Measurements from ENCODE around the gene ZNF618.

The ZNF618 gene

DNA sequence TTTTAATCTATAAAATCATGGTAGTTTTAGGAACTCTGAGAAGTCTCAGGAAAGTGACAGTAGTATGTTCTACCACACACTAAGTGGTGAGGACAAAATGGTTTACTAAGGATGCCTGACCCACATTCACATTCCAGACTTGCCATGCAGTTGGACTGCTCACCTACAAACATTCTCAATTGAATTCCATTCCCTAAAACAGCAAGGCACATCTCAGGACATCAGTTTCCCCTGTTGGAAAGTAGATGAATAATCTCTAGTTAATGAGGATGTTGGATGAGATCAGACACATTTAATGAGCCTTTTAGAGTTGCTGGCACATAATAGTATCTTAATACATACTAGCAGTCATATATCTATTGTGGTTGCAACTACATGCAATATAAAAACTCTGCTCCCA is 76.6 kb downstream of the ZNF618 start:
- DNase-seq (ENCODE audit: low spot score) (no peak), ATAC-seq (ENCODE audit: low read depth) (no peak)
- peaks cover 19% of the 10 kb centered on the region for H3K4me1 ChIP-seq (ENCODE audit: insufficient read depth, poor library complexity, severe bottlenecking)
- H3K9me3 ChIP-seq (ENCODE audit: severe bottlenecking) = no peaks in the 10 kb centered on the region
- no peaks in the 10 kb centered on the region for H3K36me3 ChIP-seq (ENCODE audit: low read depth)
- no peak overlapping the region for H3K4me3 ChIP-seq (ENCODE audit: severe bottlenecking)
- H3K27me3 ChIP-seq (ENCODE audit: insufficient read depth, poor library complexity, severe bottlenecking) = no peaks in the 10 kb centered on the region
- TF ChIP-seq, protein P1, sequence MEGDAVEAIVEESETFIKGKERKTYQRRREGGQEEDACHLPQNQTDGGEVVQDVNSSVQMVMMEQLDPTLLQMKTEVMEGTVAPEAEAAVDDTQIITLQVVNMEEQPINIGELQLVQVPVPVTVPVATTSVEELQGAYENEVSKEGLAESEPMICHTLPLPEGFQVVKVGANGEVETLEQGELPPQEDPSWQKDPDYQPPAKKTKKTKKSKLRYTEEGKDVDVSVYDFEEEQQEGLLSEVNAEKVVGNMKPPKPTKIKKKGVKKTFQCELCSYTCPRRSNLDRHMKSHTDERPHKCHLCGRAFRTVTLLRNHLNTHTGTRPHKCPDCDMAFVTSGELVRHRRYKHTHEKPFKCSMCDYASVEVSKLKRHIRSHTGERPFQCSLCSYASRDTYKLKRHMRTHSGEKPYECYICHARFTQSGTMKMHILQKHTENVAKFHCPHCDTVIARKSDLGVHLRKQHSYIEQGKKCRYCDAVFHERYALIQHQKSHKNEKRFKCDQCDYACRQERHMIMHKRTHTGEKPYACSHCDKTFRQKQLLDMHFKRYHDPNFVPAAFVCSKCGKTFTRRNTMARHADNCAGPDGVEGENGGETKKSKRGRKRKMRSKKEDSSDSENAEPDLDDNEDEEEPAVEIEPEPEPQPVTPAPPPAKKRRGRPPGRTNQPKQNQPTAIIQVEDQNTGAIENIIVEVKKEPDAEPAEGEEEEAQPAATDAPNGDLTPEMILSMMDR (IDR thresholded peaks at IDR 0.05; ENCODE audit: poor library complexity, severe bottlenecking) = no peak
- peak overlapping the region; percentile 95 for H3K27ac ChIP-seq (ENCODE audit: poor library complexity, severe bottlenecking)

DNA sequence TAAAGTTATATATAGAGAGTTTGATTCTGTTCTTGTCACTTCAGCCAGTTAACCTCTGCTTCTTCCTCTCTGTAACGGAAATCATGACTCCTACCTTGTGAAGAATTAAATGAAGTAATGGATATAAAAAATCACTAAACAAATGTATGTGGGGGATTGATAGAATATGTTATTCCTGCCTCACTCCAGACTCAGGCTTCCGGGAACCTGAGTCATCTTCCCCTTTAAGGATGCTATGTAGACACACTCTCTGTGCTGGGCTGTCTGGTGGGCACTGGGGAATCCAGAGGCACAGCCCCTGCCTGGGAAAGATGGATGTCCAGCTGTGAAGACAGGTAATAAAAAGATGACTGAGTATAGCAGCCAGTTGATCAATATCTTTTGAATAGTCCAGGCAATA is 77.4 kb downstream of the ZNF618 start:
- Histone ChIP-seq H3K9me3 (ENCODE audit: severe bottlenecking) (no peaks in the 10 kb centered on the region), H3K27me3 (ENCODE audit: insufficient read depth, poor library complexity, severe bottlenecking) (no peaks in the 10 kb centered on the region), H3K4me3 (ENCODE audit: severe bottlenecking) (no peak overlapping the region), H3K36me3 (ENCODE audit: low read depth) (no peaks in the 10 kb centered on the region), H3K4me1 (ENCODE audit: insufficient read depth, poor library complexity, severe bottlenecking) (peaks cover 24% of the 10 kb centered on the region), H3K27ac (ENCODE audit: poor library complexity, severe bottlenecking) (peak overlapping the region; percentile 95)
- ATAC-seq (ENCODE audit: low read depth) = no peak
- DNase-seq (ENCODE audit: low spot score) = no peak
- TF ChIP-seq, protein P1 (IDR thresholded peaks at IDR 0.05; ENCODE audit: poor library complexity, severe bottlenecking) = no peak

DNA sequence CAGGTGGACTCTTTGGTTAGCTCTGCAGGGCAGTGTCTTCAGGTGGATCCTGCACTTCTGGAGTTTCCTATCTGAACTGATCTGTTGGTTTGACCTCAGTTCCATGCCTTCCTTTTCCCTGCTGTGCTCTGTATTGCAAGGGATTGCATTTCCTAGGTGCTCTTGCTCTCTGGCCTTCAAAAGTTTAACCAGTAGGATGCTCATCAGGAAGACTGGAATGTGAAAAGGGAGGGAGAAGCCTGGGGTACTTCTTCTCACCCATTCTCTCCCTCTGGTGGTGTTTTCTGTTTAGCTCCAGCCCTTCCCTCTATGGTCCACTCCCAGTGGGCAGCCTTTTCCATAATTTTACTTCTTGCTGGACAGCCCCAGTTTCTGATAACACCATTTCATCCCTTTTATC is 78.5 kb downstream of the ZNF618 start:
- ATAC-seq (ENCODE audit: low read depth) (no peak), DNase-seq (ENCODE audit: low spot score) (no peak)
- Histone ChIP-seq H3K27me3 (ENCODE audit: insufficient read depth, poor library complexity, severe bottlenecking) (no peaks in the 10 kb centered on the region), H3K36me3 (ENCODE audit: low read depth) (no peaks in the 10 kb centered on the region), H3K9me3 (ENCODE audit: severe bottlenecking) (no peaks in the 10 kb centered on the region), H3K4me1 (ENCODE audit: insufficient read depth, poor library complexity, severe bottlenecking) (peaks cover 24% of the 10 kb centered on the region), H3K27ac (ENCODE audit: poor library complexity, severe bottlenecking) (peak overlapping the region; percentile 95), H3K4me3 (ENCODE audit: severe bottlenecking) (no peak overlapping the region)
- TF ChIP-seq, protein P1 (IDR thresholded peaks at IDR 0.05; ENCODE audit: poor library complexity, severe bottlenecking) = no peak

GRCh38 chr9:113955076-113955752 is 79.1 kb downstream of the ZNF618 start:
- Histone ChIP-seq H3K27ac (ENCODE audit: poor library complexity, severe bottlenecking) (peak overlapping the region; percentile 95), H3K4me1 (ENCODE audit: insufficient read depth, poor library complexity, severe bottlenecking) (peaks cover 24% of the 10 kb centered on the region), H3K36me3 (ENCODE audit: low read depth) (no peaks in the 10 kb centered on the region), H3K9me3 (ENCODE audit: severe bottlenecking) (no peaks in the 10 kb centered on the region), H3K27me3 (ENCODE audit: insufficient read depth, poor library complexity, severe bottlenecking) (no peaks in the 10 kb centered on the region), H3K4me3 (ENCODE audit: severe bottlenecking) (no peak overlapping the region)
- ATAC-seq (ENCODE audit: low read depth) (no peak), DNase-seq (ENCODE audit: low spot score) (no peak)
- TF ChIP-seq, protein P1 (IDR thresholded peaks at IDR 0.05; ENCODE audit: poor library complexity, severe bottlenecking) = no peak

- no peak for DNase-seq (ENCODE audit: low spot score)
- TF ChIP-seq, protein P1 (IDR thresholded peaks at IDR 0.05; ENCODE audit: poor library complexity, severe bottlenecking) = no peak
- peak overlapping the region; percentile 95 for H3K27ac ChIP-seq (ENCODE audit: poor library complexity, severe bottlenecking)
- no peaks in the 10 kb centered on the region for H3K36me3 ChIP-seq (ENCODE audit: low read depth)
- ATAC-seq (ENCODE audit: low read depth) = no peak
- H3K27me3 ChIP-seq (ENCODE audit: insufficient read depth, poor library complexity, severe bottlenecking) = no peaks in the 10 kb centered on the region
- no peaks in the 10 kb centered on the region for H3K9me3 ChIP-seq (ENCODE audit: severe bottlenecking)
- no peak overlapping the region for H3K4me3 ChIP-seq (ENCODE audit: severe bottlenecking)
- peaks cover 24% of the 10 kb centered on the region for H3K4me1 ChIP-seq (ENCODE audit: insufficient read depth, poor library complexity, severe bottlenecking)
Measured at GRCh38 chr9:113956901-113957300, 80.8 kb downstream of the ZNF618 start.
